ENCODE results near the gene C7orf25.

C7orf25 gene

DNA sequence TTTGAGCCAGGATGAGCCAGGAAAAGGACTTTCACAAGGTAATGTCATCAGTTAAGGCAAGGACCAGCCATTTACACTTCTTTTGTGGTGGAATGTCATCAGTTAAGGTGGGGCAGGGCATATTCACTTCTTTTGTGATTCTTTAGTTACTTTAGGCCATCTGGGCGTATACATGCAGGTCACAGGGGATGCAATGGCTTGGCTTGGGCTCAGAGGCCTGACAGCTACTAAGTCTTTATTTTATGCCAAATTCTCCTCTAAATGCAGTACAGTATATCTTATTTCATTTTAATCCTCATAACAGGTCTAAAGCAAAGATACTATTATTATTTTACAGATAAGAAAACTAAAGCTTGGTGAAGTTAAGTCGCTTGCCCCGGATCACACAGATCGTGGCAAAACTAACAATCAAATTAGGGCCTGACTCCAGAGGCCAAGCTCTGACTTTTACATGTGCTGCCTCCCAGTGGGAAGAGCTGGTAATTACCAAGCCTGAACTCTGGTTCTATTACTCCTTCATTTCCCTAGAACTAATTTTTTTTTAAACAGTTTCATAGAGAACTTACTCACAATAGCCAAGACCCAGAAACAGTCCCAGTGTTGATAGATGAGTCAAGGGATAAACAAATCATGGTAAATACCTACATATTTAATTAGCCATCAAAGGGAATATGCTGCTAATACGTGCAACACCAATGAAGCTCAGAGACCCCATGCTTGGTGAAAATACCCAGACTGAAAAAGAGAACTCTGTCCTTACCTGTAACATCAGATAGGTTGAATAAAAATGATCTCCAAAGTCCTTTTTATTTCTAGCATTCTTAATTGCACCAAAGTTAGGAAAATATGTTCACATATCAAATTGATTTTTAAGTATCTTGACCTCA lies 35.4 kb downstream of the C7orf25 start:
- peak; percentile 60 for DNase-seq

GRCh38 chr7:42869131-42870020 lies 42.5 kb downstream of the C7orf25 start:
- DNase-seq: peak; percentile 40

GRCh38 chr7:42868480-42868879 lies 43.4 kb downstream of the C7orf25 start:
- no peak for DNase-seq

All from EL (cell line).